A673 (cell line): Measurements from ENCODE around the gene KRTAP12-4. TPM values are rescaled to one million over a fixed set of nuclear protein-coding genes. Genes with fewer than 3 reads are reported as not detected.
A peak's percentile ranks its signal among the peaks of the same experiment; 100 is the strongest.
"Not testable (repeated sequence)": the region's sequence is repeated elsewhere in the genome, so short reads cannot be mapped to it uniquely, and the experiment has no call there.

Experiments used
- BruUV-seq: library from RNA; stranded (reverse); fragments of 400-500 nt; replicated peaks from 2 replicates; lab custom pipeline; 2021; lab: Mats Ljungman, UMichigan
- CTCF ChIA-PET: fragments of 300-600 bp; sonication (Branson Sonifier 250); formaldehyde crosslinking; loops from one replicate; lab custom pipeline; 2022; ENCODE audit warnings: antibody characterized with exemption; lab: Charles Lee
- POLR2A ChIA-PET: fragments of 300-600 bp; sonication (Branson Sonifier 250); formaldehyde crosslinking; loops from one replicate; lab custom pipeline; 2022; ENCODE audit warnings: antibody characterized with exemption; ENCODE audit not compliant: low non-redundant PET; lab: Charles Lee
- DNase-seq: peaks from one replicate; pipeline ENCODE4 v3.0.0-alpha.2; 2015; ENCODE audit warnings: low spot score
- H3K27ac ChIP-seq: fragments of 200-600 bp; sonication (generic); 2 replicates; pipeline ENCODE4 v1.5.1; 2016; ENCODE audit warnings: mixed run types, low read depth, mild to moderate bottlenecking, mixed read lengths, antibody characterized with exemption, low read length; ENCODE audit not compliant: poor library complexity, severe bottlenecking
- H3K27me3 ChIP-seq: fragments of 200-600 bp; sonication (generic); replicated peaks from 2 replicates; pipeline ENCODE4 v1.6.1; 2017; ENCODE audit warnings: mixed run types, low read depth, mild to moderate bottlenecking, mixed read lengths, antibody characterized with exemption, low read length; ENCODE audit not compliant: insufficient read depth, poor library complexity
- H3K36me3 ChIP-seq: fragments of 200-600 bp; sonication (generic); 2 replicates; pipeline ENCODE4 v1.6.1; 2016; ENCODE audit warnings: mixed run types, mild to moderate bottlenecking, mixed read lengths, antibody characterized with exemption, low read length; ENCODE audit not compliant: insufficient read depth, poor library complexity, severe bottlenecking
- H3K4me1 ChIP-seq: fragments of 200-600 bp; sonication (generic); 2 replicates; pipeline ENCODE4 v1.6.1; 2017; ENCODE audit warnings: mixed run types, mild to moderate bottlenecking, mixed read lengths, antibody characterized with exemption, low read length; ENCODE audit not compliant: insufficient read depth, poor library complexity, severe bottlenecking
- H3K4me3 ChIP-seq: fragments of 200-600 bp; sonication (generic); 2 replicates; pipeline ENCODE4 v1.5.1; 2016; ENCODE audit warnings: low read depth, mixed run types, mild to moderate bottlenecking, mixed read lengths, low read length; ENCODE audit not compliant: poor library complexity, severe bottlenecking
- H3K9me3 ChIP-seq: fragments of 200-600 bp; sonication (generic); 2 replicates; pipeline ENCODE4 v1.6.1; 2016; ENCODE audit warnings: mixed run types, low read depth, mild to moderate bottlenecking, mixed read lengths, antibody characterized with exemption, low read length; ENCODE audit not compliant: poor library complexity, severe bottlenecking
- EZH2 ChIP-seq: fragments of 200-600 bp; sonication (generic); IDR thresholded peaks from 2 replicates; pipeline ENCODE4 v1.6.1; 2017; ENCODE audit warnings: borderline replicate concordance, low read depth, mild to moderate bottlenecking, mixed read lengths, antibody characterized with exemption, low read length; ENCODE audit not compliant: poor library complexity, severe bottlenecking
- intact Hi-C: fragments of 100-400 bp; cut with micrococcal nuclease; formaldehyde crosslinking; loops from one replicate; pipeline ENCODE4 v1.10.0; 2022; ENCODE audit not compliant: unreplicated experiment
- total RNA-seq: library from RNA; stranded (reverse); gene quantifications from 2 replicates; pipeline ENCODE4 v1.2.3, GENCODE V29; 2021
- TF ChIP-seq, protein P1 (sequence below): fragments of 300-800, 200-600 bp; sonication (generic); conservative IDR thresholded peaks from 2 replicates; pipeline ENCODE4 v1.5.1; 2017; ENCODE audit warnings: low read depth, mild to moderate bottlenecking, antibody characterized with exemption, low read length, moderate library complexity, mixed read lengths

Gene KRTAP12-4
- total RNA-seq, 1 experiment from 2014 or later, result 1.0 TPM

DNA sequence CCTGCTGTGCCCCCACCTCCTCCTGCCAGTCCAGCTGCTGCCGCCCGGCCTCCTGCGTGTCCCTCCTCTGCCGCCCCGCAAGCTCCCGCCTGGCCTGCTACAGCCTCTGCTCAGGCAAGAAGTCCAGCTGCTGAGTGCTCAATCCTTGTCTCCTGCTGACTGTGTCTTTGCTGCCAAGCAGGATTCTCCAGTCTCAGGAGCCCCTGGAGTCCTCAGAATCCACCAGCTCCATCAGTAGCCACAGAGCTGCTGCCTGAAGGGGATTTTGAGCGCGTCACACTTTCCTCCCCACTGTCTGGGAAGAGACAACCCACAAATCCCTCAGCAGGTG is 7.3 kb downstream of the KRTAP12-4 start:
- no peaks in the 10 kb centered on the region for H3K27me3 ChIP-seq
- ChIA-PET POLR2A (no interaction called here), CTCF (no interaction called here)
- peaks cover 16% of the 10 kb centered on the region for H3K9me3 ChIP-seq
- TF ChIP-seq, protein P1, sequence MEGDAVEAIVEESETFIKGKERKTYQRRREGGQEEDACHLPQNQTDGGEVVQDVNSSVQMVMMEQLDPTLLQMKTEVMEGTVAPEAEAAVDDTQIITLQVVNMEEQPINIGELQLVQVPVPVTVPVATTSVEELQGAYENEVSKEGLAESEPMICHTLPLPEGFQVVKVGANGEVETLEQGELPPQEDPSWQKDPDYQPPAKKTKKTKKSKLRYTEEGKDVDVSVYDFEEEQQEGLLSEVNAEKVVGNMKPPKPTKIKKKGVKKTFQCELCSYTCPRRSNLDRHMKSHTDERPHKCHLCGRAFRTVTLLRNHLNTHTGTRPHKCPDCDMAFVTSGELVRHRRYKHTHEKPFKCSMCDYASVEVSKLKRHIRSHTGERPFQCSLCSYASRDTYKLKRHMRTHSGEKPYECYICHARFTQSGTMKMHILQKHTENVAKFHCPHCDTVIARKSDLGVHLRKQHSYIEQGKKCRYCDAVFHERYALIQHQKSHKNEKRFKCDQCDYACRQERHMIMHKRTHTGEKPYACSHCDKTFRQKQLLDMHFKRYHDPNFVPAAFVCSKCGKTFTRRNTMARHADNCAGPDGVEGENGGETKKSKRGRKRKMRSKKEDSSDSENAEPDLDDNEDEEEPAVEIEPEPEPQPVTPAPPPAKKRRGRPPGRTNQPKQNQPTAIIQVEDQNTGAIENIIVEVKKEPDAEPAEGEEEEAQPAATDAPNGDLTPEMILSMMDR, result no peak
- no peaks in the 10 kb centered on the region for H3K4me1 ChIP-seq
- intact Hi-C loops, result no loop called here
- no peaks in the 10 kb centered on the region for H3K36me3 ChIP-seq
- no peak overlapping the region for H3K27ac ChIP-seq
- no TSS peak for BruUV-seq
- DNase-seq, result peak; percentile 15
- H3K4me3 ChIP-seq, result no peak overlapping the region

GRCh38 chr21:44646366-44647221 is 7.9 kb downstream of the KRTAP12-4 start, which contains the start of gene KRTAP10-11:
KRTAP10-11 (plus strand) TSS chr21:44646414; CDS start chr21:44646459, 45 bp downstream.
- H3K27me3 ChIP-seq, H3K27ac ChIP-seq, H3K36me3 ChIP-seq, intact Hi-C loops, BruUV-seq, H3K4me3 ChIP-seq, H3K4me1 ChIP-seq, POLR2A ChIA-PET: not testable (repeated sequence)
- CTCF ChIA-PET, result interaction anchor here (0.8 kb wide), 1 partner anchor 454 kb away, joined by 4 read pairs; no protein-coding TSS in a partner anchor
- H3K9me3 ChIP-seq, result peaks cover 16% of the 10 kb centered on the region
- peak; percentile 34 for DNase-seq

DNA sequence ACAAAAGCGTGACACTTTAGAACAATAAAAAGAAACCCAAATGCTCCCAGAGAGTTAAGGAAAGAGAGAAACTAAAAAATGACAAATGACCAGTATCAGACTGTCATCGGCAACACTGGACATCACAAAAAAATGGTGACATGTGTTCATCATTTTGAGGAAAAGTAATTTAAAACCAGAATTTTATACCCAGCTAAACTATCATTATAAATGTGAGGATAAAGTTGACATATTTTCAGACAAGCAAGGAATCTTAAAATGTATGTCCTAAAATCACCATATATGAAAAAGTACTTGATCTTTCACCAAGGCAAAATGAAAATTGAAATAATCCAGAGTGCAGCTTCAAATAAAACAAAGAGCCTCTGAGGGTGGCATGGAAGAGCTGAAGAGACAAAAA is 9.6 kb downstream of the KRTAP12-4 start:
- Histone ChIP-seq H3K4me1 (no peaks in the 10 kb centered on the region), H3K4me3 (no peak overlapping the region), H3K27me3 (no peaks in the 10 kb centered on the region), H3K36me3 (no peaks in the 10 kb centered on the region), H3K9me3 (peaks cover 16% of the 10 kb centered on the region), H3K27ac (no peak overlapping the region)
- TF ChIP-seq, protein P1, result no peak
- no peak for TF ChIP-seq EZH2
- ChIA-PET CTCF (no interaction called here), POLR2A (interaction anchor here (0.7 kb wide), 1 partner anchor 1023 kb away, joined by 6 read pairs; no protein-coding TSS in a partner anchor)
- no TSS peak for BruUV-seq
- intact Hi-C loops, result no loop called here
- no peak for DNase-seq
